ENCODE data around the gene DPH3. TPM values are rescaled to one million over a fixed set of nuclear protein-coding genes. Genes with fewer than 3 reads are reported as not detected.

DPH3 gene
- total RNA-seq, 1 donor from 2014 or later: 15.0 TPM

GRCh38 chr3:16266714-16267113 lies 2.0 kb upstream of the DPH3 start:
- no peaks in the 10 kb centered on the region for H3K27me3 ChIP-seq (ENCODE audit: control insufficient read depth, insufficient read depth, low read length)
- H3K4me3 ChIP-seq (ENCODE audit: low read depth, low read length): peak overlapping the region; percentile 3
- DNase-seq (ENCODE audit: low read depth): peak; percentile 78
- no peak for FAIRE-seq
- no peak for TF ChIP-seq CTCF (IDR thresholded peaks at IDR 0.05; ENCODE audit: insufficient read depth, low read length, severe bottlenecking)
- peaks cover 1% of the 10 kb centered on the region for H3K36me3 ChIP-seq (ENCODE audit: control insufficient read depth, insufficient read depth, low read length)

GRCh38 chr3:16265455-16265786 lies 678 bp upstream of the DPH3 start:
- no peak for FAIRE-seq
- no peak for DNase-seq (ENCODE audit: low read depth)
- Histone ChIP-seq H3K36me3 (ENCODE audit: control insufficient read depth, insufficient read depth, low read length) (no peaks in the 10 kb centered on the region), H3K27me3 (ENCODE audit: control insufficient read depth, insufficient read depth, low read length) (no peaks in the 10 kb centered on the region), H3K4me3 (ENCODE audit: low read depth, low read length) (peak overlapping the region; percentile 93)
- TF ChIP-seq CTCF (IDR thresholded peaks at IDR 0.05; ENCODE audit: insufficient read depth, low read length, severe bottlenecking): no peak

GRCh38 chr3:16264174-16264707 lies 502 bp downstream of the DPH3 start:
- no peak for DNase-seq (ENCODE audit: low read depth)
- Histone ChIP-seq H3K36me3 (ENCODE audit: control insufficient read depth, insufficient read depth, low read length) (peaks cover 2% of the 10 kb centered on the region), H3K4me3 (ENCODE audit: low read depth, low read length) (peak overlapping the region; percentile 93), H3K27me3 (ENCODE audit: control insufficient read depth, insufficient read depth, low read length) (no peaks in the 10 kb centered on the region)
- no peak for FAIRE-seq
- TF ChIP-seq CTCF (IDR thresholded peaks at IDR 0.05; ENCODE audit: insufficient read depth, low read length, severe bottlenecking): no peak

- H3K27me3 ChIP-seq (ENCODE audit: control insufficient read depth, insufficient read depth, low read length): no peaks in the 10 kb centered on the region
- FAIRE-seq: no peak
- no peak for TF ChIP-seq CTCF (IDR thresholded peaks at IDR 0.05; ENCODE audit: insufficient read depth, low read length, severe bottlenecking)
- no peak for DNase-seq (ENCODE audit: low read depth)
- H3K36me3 ChIP-seq (ENCODE audit: control insufficient read depth, insufficient read depth, low read length): peaks cover 2% of the 10 kb centered on the region
- H3K4me3 ChIP-seq (ENCODE audit: low read depth, low read length): no peak overlapping the region
These were observed 2.6 kb downstream of the DPH3 start for GRCh38 chr3:16262174-16262573.

- H3K4me3 ChIP-seq (ENCODE audit: low read depth, low read length): no peak overlapping the region
- no peaks in the 10 kb centered on the region for H3K27me3 ChIP-seq (ENCODE audit: control insufficient read depth, insufficient read depth, low read length)
- TF ChIP-seq CTCF (IDR thresholded peaks at IDR 0.05; ENCODE audit: insufficient read depth, low read length, severe bottlenecking): no peak
- peaks cover 2% of the 10 kb centered on the region for H3K36me3 ChIP-seq (ENCODE audit: control insufficient read depth, insufficient read depth, low read length)
- FAIRE-seq (no peak), DNase-seq (ENCODE audit: low read depth) (no peak)
These were observed 4.7 kb downstream of the DPH3 start for GRCh38 chr3:16260046-16260445.

- DNase-seq (ENCODE audit: low read depth): no peak
- H3K36me3 ChIP-seq (ENCODE audit: control insufficient read depth, insufficient read depth, low read length): peaks cover 2% of the 10 kb centered on the region
- TF ChIP-seq CTCF (IDR thresholded peaks at IDR 0.05; ENCODE audit: insufficient read depth, low read length, severe bottlenecking): no peak
- no peak overlapping the region for H3K4me3 ChIP-seq (ENCODE audit: low read depth, low read length)
- FAIRE-seq: no peak
- no peaks in the 10 kb centered on the region for H3K27me3 ChIP-seq (ENCODE audit: control insufficient read depth, insufficient read depth, low read length)
These were observed 5.9 kb downstream of the DPH3 start for GRCh38 chr3:16258866-16259265.

All from bronchial epithelial cell (primary cell).